CD4-positive, alpha-beta T cell treated with Interleukin-21 for 1 hour (primary cell): ENCODE results near the gene PCDH9.

ENCODE experiments used
- DNase-seq: peaks from one replicate; pipeline ENCODE4 v3.0.0-alpha.2; 2020

The PCDH9 gene

DNA sequence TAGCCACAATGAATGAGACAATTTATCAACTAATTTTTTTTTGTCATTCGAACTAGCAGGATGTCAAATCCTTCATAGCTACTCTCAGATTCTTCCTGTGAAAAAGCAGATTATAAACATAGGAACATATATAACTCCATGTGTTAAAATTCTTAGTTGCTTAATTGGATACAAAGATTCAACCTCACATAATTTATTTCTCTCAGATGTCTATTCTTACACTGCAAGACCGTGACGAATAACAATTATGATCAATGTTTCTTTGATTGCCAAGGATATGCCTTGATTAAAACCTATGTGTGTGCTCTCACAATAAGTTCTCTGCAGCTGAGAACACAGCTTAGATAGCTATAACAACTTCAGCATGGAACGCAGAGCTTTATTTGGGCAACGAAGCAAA lies 872.7 kb downstream of the PCDH9 start:
- no peak for DNase-seq

DNA sequence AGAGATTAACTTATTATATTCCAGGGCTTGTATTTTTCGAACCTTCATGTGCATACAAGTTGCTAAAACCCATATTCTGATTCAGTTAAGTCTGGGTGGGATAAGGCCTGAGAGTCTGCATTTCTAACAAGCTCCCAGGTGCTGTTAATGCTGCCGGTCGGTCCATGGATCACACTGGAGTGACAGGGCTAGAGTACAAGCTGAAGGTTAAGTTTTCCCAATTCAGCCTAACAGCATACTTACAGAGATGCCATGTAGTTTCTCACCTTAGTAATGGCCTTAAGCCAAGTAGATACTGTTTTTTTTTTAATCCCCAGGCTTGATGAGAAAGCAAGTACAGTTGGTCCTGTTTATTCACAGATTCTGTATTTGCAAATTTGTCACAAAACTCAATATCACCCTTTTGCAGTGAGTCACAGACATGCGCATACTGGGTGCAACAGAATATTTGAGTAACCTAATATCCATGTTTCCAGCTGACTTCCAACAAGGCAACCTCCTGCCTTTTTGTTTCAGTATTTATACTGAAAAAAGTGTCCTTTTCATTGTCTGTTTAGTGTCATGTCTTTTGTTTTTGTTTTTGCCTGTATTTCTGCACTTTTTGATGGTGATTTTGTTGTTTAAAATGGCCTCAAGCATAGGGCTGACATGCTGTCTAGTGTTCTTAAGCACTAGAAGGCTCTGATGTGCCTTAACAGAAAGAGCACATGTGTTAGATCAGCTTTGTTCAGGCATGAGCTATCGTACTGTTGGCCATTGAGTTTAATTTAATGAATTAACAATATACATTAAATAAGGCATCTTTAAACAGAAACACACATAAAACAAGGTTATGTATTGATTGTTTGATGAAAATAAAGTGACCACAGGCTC lies 875.0 kb downstream of the PCDH9 start:
- DNase-seq, result no peak

DNA sequence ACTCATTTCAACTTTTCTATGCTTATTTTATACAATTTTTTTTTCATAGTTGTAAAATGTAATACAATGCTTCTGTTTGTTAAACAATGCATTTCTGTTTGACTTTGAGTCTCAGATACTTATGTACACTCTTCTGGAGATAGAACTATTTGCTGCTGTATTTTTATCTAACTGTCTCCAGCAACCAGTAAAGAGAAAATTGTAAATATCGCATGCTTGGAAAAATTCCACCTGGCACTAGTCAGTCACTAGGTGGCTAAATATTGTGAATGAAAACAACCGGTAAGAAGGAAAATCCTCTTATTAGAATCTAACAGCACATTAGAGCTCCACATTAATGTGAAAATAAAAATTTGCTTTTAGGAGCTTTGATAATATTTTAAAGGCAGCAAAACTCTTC lies 876.5 kb downstream of the PCDH9 start:
- no peak for DNase-seq

DNA sequence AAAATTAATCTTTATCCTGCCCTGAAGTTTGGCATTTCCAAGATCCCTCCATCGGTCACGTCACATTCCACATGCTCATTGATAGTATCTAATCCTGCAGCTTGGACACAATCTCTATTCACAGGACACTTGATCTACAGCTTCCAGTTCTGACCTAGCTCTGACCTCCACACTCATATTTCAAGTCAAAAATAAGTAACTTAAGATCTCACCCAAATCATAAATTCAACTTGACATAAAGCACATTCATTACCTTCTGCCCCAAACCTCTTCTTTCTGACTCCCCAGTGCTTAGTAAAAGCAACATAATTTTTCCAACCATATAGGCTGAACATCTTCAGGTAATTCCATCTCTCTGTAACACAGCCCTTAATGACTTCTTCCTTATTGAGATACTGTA lies 880.2 kb downstream of the PCDH9 start:
- DNase-seq, result no peak

DNA sequence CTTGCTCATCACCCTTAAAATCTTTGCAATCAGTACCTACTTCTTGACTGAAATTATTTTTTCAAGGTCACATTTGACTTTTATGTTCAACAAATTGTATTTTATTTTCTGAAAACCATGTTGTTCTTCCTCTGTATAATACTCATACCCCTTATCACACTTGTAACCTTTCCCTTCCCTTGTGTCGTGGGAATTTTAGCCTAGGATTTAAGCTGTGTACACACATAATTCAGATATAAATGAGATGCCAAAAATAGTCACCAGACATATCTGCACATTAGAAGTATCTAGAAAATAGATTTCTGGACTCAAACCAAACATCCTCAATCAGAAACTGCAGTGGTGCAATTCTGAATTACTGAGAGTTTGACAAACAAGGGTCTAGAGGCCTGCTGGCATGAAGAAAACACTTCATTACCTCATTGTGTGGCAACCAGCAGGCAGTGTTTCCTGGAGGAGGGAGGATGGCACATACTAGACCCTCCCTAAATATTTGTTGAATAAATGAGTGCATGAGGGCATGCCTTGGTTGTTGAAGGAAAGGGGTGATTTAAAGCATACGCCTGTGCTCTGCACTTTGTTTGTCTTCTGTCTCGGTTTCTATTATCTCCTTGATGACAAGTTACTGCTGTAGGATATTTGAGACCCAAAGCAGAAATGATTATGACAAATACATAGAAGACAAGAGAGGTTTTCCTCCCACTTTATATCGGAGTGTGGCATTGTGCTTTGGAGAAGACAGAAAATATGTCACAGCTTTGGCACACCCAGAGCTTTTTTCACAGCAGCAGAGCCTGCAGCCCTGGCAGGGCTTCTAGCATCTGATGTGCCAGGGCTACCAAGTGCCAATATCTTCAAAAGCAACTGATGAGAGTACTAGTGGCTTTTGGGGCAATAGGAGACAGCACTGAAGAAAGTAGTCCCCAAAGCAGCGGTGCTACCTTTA lies 881.1 kb downstream of the PCDH9 start:
- no peak for DNase-seq

DNA sequence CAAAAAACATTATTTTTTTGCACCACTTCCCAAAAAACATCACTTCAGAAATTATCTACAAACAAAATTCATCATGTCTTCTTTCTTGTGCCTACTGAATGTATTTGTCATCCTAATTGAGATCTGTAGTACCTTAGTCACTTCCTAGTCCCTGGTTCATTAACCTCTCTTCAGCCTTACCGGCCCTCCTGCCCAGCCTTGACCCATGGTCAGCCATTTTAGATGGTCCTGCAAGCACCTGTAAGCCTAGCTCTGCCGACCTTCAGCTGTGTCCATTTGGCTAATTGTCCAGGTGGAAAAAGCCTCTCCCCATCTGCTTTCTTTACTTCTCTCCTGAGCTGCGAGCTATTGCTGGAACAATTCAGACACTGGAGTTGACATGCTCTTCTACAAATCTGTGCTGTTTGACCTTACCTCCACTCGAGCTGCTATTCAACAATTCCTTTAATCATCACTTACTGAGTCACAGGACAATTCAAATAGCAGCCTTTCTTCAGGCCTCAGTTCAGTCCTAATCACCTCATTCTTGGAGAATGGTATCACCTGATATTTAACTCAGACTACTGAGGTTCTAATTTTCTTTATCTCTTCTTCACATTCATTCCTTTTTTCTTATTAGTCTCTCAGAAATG lies 882.5 kb downstream of the PCDH9 start:
- DNase-seq, result no peak

DNA sequence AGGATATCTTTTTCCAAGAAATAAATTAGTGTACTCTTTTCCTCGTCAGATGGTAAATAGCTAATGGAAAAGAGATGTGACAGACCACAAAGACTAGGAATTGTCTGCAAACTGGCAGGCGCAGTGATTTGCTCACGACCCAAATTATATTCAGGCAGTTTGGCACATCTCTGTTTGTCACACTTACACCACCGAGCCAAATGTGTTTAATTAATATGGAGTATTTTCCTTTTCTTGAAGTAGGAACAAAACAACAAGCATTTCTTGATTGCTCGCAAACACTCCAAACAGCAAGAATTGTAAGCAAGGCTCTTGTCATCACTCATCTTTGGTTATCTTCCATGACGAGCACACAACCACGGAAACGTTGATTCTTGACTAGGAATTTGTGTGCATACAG lies 884.2 kb downstream of the PCDH9 start:
- DNase-seq, result no peak

DNA sequence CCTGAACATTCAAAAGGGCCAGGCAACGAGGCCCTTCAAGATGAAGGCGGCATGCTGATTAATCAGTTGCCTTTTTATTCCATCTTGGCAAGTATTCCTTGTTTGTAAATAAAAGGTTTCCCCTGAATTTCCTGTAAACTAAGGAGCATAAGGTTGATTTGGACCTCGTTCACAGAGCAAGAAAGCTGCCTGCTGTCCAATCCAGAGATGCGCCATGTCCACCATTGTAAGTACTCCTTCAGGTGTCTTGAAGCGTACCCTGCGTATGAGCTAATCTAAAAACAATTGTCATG lies 884.7 kb downstream of the PCDH9 start:
- DNase-seq, result no peak

DNA sequence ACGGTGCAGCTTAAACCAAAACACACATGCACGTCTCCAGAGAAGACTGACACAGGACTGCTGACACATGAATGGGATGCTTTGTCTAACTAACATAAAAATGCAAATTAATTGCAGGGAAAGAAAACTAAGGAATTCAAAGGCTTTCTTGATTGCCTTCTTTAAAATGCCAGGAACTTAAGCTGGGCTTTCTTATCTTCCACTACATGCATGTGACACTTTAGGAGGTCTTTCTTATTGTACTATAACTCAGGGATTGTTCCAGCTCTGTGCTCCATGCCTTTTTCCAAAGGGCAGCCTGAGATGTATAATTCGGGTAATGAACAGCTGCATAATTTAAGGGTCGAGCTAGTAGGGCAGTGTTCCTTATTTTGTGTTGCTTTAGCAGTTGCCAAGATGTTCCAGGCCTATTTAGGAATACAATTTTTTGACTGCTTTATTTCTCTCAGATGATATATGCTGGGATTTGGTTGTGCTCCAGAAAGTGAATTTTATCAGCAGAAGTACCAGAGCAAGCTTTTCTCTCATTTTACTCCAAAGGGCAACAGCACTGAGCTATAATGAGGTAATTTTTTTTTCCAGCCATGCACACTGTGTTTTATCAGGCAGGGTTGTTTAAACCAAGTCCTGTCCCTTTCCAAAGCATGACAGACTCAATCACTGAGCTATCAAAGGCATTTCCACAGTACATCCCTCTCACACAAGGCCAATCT lies 885.2 kb downstream of the PCDH9 start:
- DNase-seq, result no peak

DNA sequence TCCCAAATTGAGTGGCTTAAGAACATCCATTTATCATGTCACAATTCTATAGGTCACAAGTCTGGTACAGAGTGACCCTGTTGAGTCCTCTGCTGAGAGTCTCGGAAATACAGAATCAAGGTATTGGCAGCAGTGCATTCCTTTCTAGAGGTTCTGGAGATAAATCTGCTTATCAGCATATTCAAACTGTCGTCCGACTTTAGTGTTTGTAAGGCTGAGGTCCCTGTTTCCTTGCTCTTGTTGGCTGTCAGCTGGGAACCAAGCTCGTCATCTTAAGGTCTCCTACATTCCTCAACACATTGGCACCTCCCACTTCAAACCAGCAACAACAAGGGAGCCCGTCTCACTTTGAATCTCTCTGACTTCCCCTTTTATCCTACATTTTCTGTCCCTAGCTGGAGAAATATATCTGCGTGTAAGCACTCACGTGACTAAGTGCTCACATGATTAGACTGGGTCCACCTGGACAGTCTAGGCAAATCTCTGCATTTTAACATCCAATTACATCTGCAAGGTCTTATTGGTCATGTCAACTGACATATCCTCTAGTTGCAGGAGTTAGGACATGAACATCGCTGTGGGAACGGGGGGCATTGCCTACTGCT lies 886.8 kb downstream of the PCDH9 start:
- DNase-seq, result no peak

DNA sequence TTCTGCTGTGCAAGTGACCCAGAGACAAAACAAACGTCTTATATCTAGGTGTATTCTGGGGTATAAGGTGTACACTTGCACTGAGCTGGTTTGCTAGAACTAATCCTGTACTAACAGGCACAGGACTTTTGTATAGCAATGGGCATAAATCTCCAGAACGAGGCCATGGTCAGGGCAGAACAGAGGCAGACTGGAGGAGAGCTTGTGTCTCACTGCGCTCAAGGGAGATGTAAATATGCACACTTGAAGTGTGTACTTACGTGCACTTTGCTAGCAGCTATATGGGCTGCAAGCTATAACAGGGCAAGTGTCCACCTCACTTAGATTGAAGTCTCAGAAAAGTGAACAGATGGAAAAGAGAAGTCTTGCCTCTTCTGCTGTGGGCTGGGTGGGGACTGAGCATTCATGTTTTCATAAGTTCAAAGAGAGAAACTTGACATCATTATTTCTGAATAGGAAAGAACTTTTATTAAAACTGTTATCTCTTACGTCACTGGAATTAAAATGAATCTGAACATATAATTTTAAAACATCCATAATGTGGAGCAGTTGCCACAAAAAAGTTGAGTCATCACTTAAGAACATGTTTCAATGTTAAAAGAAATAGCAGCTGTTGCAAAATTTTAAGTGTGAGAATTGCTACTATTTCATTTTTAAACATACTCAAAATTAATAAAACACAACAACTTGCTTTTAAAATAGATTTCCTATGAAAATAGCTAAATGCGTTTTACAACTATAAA lies 888.3 kb downstream of the PCDH9 start:
- no peak for DNase-seq

DNA sequence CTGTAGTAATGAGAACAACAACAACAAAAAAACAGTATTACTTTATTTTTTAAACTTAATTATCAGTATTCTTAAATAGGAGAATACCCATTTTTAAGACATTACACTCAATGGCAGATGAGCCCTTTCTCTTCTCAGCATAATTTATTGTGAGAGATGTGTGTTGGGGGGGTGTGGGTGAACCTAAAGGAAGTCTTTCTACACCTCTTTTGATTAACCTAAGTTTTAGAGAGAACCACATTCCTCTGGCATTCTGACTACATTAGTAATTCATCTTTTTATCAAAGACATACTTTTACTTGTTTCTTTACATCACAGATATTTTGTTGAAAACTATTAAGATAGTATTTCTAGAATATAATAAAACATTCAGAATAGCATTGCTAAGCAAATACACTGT lies 890.9 kb downstream of the PCDH9 start:
- DNase-seq, result no peak

DNA sequence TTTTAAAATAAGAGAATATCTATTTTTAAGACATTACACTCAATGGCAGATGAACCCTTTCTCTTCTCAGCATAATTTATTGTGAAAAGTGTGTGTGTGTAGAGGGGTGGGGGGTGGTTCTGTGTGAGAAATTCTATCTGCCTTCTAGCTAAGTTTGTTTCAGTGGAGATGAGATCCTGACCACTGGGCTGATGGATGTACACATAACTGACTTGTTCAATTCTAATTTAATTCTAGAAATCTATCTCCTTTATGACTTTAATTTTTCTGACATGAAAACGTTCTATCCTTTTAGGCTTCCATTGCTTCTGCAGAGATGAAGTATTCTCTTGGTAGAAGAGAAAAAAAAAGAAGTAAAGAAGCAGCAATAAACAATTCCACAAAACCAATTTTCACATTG lies 891.6 kb downstream of the PCDH9 start:
- no peak for DNase-seq

DNA sequence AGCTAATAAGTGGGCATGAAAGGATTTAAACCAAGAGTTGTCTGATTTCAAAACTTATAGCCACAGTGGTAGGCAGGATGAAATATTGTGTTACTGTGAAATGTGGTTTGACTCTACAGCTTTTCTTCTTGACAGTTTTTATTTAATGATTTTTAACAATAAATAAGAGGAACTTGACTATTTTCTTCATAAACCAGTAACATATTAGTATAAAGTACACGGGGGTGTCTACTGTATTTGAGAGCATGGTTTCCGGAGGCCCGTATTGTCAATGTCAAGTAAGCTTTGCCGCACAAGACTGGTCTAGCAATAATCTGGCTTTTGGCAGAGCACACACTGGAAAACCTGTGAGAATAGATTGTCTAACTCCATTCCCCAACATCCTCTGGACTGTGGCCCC lies 894.5 kb downstream of the PCDH9 start:
- no peak for DNase-seq

DNA sequence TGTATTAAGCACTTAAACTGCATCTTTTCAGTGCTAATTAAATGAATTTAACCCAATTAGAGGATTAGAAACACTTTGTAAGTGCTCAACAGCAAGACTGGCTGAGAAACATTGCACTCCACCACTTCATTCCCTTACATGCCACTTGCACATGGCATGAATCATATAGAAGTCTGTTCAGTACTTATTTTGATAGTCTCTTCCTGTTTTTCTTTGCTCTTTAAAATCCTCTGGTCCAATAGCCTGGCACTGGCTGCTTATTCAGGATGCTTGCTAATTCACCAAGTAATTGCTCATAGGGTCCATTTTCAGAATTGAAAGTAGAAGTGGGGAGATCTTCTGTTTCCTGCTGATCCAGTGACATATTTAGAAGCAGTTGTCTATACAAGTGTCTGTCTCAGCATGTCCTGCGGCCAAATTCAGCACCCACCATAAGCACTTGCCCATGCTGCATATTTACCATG lies 900.1 kb downstream of the PCDH9 start:
- no peak for DNase-seq

DNA sequence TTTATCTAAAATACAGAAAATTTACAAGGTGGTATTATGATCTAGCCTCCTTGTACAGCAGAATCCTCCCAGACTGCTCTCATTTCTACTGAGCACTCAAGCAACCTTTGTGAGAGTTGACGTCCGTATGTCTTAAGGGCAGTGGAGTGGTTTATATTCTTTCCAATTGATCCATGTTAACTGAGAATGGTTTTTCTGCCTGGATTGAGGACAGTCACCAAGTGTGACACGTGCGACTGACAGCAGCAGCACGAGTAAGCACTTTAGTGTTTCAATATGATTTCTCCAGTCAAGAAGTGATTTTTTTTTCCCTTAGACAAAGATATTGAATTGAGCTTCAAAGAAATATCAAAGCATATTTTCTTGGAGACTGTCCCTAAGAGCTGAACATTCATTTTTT lies 901.7 kb downstream of the PCDH9 start:
- DNase-seq, result no peak

DNA sequence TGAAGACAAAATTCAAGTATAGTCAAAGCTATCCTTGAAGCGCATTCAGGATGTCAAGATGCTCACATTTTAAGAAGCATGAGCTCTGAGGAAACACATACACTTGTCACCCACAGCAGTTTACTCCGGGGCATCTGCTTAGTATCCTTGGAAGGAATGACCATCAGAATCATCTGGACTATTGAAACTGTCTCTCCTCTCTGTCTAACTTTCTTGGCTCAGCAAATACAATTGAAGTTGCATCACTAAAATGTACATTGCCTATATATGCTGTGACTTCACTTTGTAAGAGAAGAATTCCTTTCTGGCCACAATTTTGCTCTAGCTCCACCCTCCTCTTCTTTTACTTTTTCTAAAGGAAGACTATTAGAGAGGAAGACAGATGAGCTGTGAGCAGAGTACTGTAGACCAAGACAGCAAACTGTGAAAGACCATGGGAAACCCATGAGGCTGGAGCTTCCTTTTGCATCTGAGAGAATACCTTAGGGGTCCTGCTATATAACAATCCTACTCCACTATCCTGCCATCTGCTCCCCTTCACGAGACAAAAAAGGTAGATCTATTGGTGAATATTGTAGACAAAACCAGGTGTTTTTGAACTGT lies 906.3 kb downstream of the PCDH9 start:
- DNase-seq, result no peak

DNA sequence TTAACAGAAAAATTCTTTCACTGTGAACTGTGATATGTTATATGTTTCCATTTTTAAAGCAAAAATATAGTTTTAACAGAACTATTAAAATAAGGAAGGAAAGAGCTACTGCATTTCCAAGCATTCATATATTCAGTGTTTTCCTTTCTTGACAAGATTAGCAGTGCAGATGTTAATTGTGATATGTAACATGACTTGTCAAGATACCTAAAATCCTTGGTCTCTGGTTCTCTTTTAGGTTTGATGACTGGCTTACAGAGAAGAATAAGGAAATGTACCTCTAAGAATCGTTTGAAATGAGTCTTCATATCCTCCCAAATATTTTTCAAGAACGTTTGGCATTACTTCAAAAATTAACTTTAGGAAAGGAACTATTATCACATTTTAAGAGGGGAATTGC lies 907.2 kb downstream of the PCDH9 start:
- no peak for DNase-seq

DNA sequence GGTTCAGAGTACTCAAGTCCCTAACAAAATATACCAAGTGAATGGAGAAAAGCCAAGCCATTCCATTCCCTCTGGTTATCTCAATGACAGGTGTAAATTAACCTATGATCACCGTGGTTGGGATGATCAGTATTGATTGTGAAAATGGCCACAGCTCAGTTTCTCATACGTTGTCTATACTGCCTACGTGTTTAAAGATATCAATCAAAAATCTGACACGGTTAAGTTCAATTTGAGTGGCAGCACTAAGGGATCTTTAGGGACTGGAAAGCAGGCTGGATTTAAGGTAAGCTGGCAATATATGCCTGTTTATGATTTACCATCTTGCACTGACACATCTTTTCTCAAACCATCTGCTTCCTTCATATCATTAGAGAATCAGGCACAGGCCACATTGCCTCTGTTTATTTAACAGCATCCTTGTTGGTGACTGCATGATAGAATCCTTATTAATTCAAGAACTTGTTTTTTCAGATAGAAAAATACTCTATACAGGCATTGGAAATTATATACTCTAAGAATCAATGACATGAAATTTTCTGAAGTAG lies 907.9 kb downstream of the PCDH9 start:
- no peak for DNase-seq

DNA sequence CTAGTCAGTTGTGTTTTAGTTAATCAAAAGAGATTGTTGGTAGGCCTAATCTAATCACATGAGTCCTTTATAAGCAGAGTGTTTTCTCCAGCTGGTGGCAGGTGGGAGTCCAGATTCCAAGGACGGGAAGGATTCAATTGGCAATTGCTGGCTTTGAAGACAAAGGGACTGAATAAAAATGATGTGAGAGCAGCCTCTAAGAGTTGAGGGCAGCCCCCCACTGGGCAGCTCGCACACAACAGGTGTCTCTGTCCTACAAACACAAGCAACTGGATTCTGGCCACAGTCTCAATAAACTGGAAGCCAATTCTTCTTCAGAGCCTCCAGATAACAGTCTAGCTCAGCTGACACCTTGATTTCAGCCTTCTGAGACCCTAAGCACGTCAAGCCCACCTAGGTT lies 915.2 kb downstream of the PCDH9 start:
- no peak for DNase-seq

DNA sequence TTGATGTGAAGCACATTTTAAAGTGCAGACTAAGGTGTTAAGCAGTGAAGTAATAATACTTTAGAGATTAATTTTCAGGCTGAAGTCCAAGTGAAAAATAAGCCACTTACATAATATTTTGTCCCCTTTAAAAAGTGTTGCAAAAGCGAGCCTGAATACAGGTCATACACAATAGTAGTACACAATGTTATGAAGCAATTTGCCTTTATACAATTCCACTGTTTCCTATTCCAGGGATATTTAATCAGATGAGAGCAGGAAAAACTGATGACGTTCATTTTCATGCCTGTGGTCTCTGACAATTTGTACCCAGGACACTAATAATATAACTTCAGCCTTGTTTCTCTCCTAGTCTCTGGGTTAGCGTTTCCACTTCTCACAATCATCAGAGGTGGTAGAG lies 916.7 kb downstream of the PCDH9 start:
- no peak for DNase-seq
